Neural crest cell (in vitro differentiated cells): ENCODE data around the gene CHD6. TPM values are rescaled to one million over a fixed set of nuclear protein-coding genes. Genes with fewer than 3 reads are reported as not detected.

Experiments used
- DNase-seq: peaks from one replicate; pipeline ENCODE4 v3.0.0; 2021; ENCODE audit warnings: low read depth, mixed read lengths, low spot score
- H3K27ac Mint-ChIP-seq: one replicate; pipeline ENCODE4 v1.8.0; 2021; ENCODE audit warnings: mild to moderate bottlenecking, mixed read lengths; ENCODE audit not compliant: unreplicated experiment
- H3K27me3 Mint-ChIP-seq: 2 replicates; pipeline ENCODE4 v1.8.0; 2021; ENCODE audit warnings: low read depth, mild to moderate bottlenecking, mixed read lengths
- H3K36me3 Mint-ChIP-seq: 2 replicates; pipeline ENCODE4 v1.8.0; 2021; ENCODE audit warnings: low read depth, mild to moderate bottlenecking, mixed read lengths
- H3K4me1 Mint-ChIP-seq: 2 replicates; pipeline ENCODE4 v1.8.0; 2021; ENCODE audit warnings: mixed read lengths
- H3K4me3 Mint-ChIP-seq: one replicate; pipeline ENCODE4 v1.8.0; 2021; ENCODE audit warnings: mild to moderate bottlenecking, mixed read lengths
- H3K9me3 Mint-ChIP-seq: 2 replicates; pipeline ENCODE4 v1.8.0; 2021; ENCODE audit warnings: mixed read lengths
- total RNA-seq: library from RNA; stranded (reverse); gene quantifications from 2 replicates; pipeline ENCODE4 v1.2.1, GENCODE V29; 2021
- TF ChIP-seq, protein P1 (sequence below): fragments of 200-600 bp; sonication (generic); conservative IDR thresholded peaks from 2 replicates; pipeline ENCODE4 v1.5.0; 2021; ENCODE audit warnings: antibody characterized with exemption, mild to moderate bottlenecking

Gene CHD6
- total RNA-seq, 1 donor from 2014 or later, result 51.2 TPM

GRCh38 chr20:41643504-41643938, 25.3 kb upstream of the CHD6 start:
- no peak for DNase-seq
- Mint-ChIP-seq H3K4me3 (no peak overlapping the region), H3K9me3 (no peaks in the 10 kb centered on the region), H3K36me3 (no peaks in the 10 kb centered on the region), H3K4me1 (peaks cover 7% of the 10 kb centered on the region), H3K27me3 (peaks cover 7% of the 10 kb centered on the region), H3K27ac (no peak overlapping the region)
- TF ChIP-seq, protein P1, sequence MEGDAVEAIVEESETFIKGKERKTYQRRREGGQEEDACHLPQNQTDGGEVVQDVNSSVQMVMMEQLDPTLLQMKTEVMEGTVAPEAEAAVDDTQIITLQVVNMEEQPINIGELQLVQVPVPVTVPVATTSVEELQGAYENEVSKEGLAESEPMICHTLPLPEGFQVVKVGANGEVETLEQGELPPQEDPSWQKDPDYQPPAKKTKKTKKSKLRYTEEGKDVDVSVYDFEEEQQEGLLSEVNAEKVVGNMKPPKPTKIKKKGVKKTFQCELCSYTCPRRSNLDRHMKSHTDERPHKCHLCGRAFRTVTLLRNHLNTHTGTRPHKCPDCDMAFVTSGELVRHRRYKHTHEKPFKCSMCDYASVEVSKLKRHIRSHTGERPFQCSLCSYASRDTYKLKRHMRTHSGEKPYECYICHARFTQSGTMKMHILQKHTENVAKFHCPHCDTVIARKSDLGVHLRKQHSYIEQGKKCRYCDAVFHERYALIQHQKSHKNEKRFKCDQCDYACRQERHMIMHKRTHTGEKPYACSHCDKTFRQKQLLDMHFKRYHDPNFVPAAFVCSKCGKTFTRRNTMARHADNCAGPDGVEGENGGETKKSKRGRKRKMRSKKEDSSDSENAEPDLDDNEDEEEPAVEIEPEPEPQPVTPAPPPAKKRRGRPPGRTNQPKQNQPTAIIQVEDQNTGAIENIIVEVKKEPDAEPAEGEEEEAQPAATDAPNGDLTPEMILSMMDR, result no peak

GRCh38 chr20:41639630-41640029, 21.5 kb upstream of the CHD6 start:
- Mint-ChIP-seq H3K27ac (no peak overlapping the region), H3K27me3 (peaks cover 6% of the 10 kb centered on the region), H3K36me3 (no peaks in the 10 kb centered on the region), H3K4me3 (no peak overlapping the region), H3K9me3 (no peaks in the 10 kb centered on the region), H3K4me1 (peaks cover 7% of the 10 kb centered on the region)
- DNase-seq, result no peak
- TF ChIP-seq, protein P1, result no peak

DNA sequence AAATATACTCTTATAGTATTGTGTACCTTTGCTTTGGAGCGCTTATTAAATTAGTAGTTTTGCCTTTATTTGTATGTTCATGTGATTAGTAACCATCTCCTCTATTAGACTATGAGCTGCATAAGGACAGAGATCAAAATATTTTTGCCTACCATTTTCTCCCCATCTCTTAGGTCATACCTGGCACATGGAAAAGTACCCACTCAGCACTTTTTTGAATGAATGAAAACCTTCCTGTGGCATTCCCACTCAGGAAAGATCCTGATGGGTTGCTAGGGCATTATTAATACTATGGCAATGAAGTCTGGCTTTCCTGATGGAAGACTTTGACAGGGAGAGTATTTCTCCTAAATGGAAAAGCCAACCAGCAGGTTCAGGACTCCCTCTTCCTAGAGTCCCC, 20.3 kb upstream of the CHD6 start:
- Mint-ChIP-seq H3K27ac (no peak overlapping the region), H3K36me3 (no peaks in the 10 kb centered on the region), H3K4me3 (no peak overlapping the region), H3K9me3 (no peaks in the 10 kb centered on the region), H3K27me3 (peaks cover 6% of the 10 kb centered on the region), H3K4me1 (peaks cover 6% of the 10 kb centered on the region)
- TF ChIP-seq, protein P1, result no peak
- DNase-seq, result no peak

- DNase-seq, result no peak
- no peak overlapping the region for H3K4me3 Mint-ChIP-seq
- H3K9me3 Mint-ChIP-seq, result no peaks in the 10 kb centered on the region
- no peaks in the 10 kb centered on the region for H3K36me3 Mint-ChIP-seq
- TF ChIP-seq, protein P1, result no peak
- H3K4me1 Mint-ChIP-seq, result peaks cover 4% of the 10 kb centered on the region
- peaks cover 6% of the 10 kb centered on the region for H3K27me3 Mint-ChIP-seq
- H3K27ac Mint-ChIP-seq, result no peak overlapping the region
Measured at GRCh38 chr20:41635158-41635557, 17.0 kb upstream of the CHD6 start.

DNA sequence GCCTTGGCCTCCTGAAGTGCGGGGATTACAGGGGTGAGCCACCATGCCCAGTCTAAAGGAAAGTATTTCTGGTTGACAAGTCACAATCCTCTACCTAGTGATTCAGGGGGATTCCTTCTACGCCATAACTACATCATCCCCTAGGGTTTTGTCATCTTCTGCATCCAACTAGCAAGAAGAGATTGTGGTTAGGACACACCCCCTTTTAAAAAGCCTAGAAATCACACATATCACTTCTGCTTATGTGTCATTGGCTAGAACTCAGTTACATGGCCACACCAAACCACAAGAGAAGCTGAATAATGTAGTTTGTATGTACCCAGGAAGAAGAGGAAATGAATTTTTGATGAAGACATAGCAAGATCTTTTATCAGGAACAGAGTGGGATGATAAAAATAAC, 14.7 kb upstream of the CHD6 start:
- no peak for DNase-seq
- H3K36me3 Mint-ChIP-seq, result no peaks in the 10 kb centered on the region
- no peak overlapping the region for H3K4me3 Mint-ChIP-seq
- H3K27me3 Mint-ChIP-seq, result no peaks in the 10 kb centered on the region
- no peaks in the 10 kb centered on the region for H3K4me1 Mint-ChIP-seq
- TF ChIP-seq, protein P1, result no peak
- H3K27ac Mint-ChIP-seq, result no peak overlapping the region
- H3K9me3 Mint-ChIP-seq, result no peaks in the 10 kb centered on the region

DNA sequence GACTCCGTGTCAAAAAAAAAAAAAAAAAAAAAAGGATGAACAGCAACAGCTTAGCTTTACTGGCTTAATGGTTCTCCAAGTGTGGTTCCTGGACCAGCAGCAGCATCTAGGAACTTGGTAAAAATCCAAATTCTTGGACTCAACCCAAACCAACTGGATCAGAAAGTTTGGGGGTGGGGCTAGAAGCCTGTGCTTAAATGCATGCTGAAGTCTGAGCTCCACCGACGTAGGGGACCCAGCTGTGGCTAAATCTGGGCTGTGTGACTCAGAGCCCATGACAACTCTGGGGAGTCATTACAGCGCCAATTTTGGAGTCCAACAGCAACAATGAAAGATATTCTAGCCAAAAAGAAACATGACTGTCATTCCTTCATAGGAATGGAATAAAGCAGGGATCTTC, 13.6 kb upstream of the CHD6 start:
- no peaks in the 10 kb centered on the region for H3K36me3 Mint-ChIP-seq
- H3K27me3 Mint-ChIP-seq, result no peaks in the 10 kb centered on the region
- no peak overlapping the region for H3K27ac Mint-ChIP-seq
- no peaks in the 10 kb centered on the region for H3K4me1 Mint-ChIP-seq
- H3K4me3 Mint-ChIP-seq, result no peak overlapping the region
- TF ChIP-seq, protein P1, result no peak
- no peaks in the 10 kb centered on the region for H3K9me3 Mint-ChIP-seq
- no peak for DNase-seq
